ENCODE measurements around the gene TANGO2. TPM values are rescaled to one million over a fixed set of nuclear protein-coding genes. Genes with fewer than 3 reads are reported as not detected.
A peak's percentile ranks its signal among the peaks of the same experiment; 100 is the strongest.

TANGO2 gene
- total RNA-seq, 1 experiment from 2014 or later, result 14.6 TPM

GRCh38 chr22:20085651-20086050 is 64.7 kb downstream of the TANGO2 start:
- no peak overlapping the region for H3K4me2 ChIP-seq (ENCODE audit: insufficient read depth, insufficient read length, low read length)
- Mint-ChIP-seq H3K36me3 (ENCODE audit: insufficient read depth in 1 of 3, low read depth in 3 of 3) (peaks cover 47 to 79% (median 68%) of the 10 kb centered on the region in 3 experiments; a peak in 6 of 7 replicates), H3K27me3 (ENCODE audit: low read depth) (no peaks in the 10 kb centered on the region), H3K27ac (peak overlapping the region in 1 of 3 experiments; percentile 86; a peak in 1 of 7 replicates), H3K4me3 (no peak overlapping the region), H3K9me3 (no peaks in the 10 kb centered on the region), H3K4me1 (peaks cover 37 to 44% of the 10 kb centered on the region in 2 experiments)
- no peak overlapping the region for H3K23ac ChIP-seq (ENCODE audit: insufficient read length, low read depth, low read length)
- no CpG with 5 or more reads among the region's 20 CpGs for WGBS (ENCODE audit: extremely low coverage, insufficient read length, low lambda C conversion rate)
- no peak overlapping the region for H3K14ac ChIP-seq (ENCODE audit: insufficient read depth, low read length)
- no peak for DNase-seq
- TF ChIP-seq CTCF (conservative IDR thresholded peaks at IDR 0.05), result no peak
- no peak overlapping the region for H3T11ph ChIP-seq (ENCODE audit: low read length)
- no peak overlapping the region for H2BK12ac ChIP-seq (ENCODE audit: insufficient read length, low read depth, low read length)
- no peak overlapping the region for H2BK15ac ChIP-seq (ENCODE audit: low read depth, low read length)
- no peak overlapping the region for H2AK5ac ChIP-seq (ENCODE audit: insufficient read length, low read length)
- peaks cover 6% of the 10 kb centered on the region for H4K20me1 ChIP-seq (ENCODE audit: control insufficient read depth, insufficient read depth, insufficient read length)
- no peak overlapping the region for H4K5ac ChIP-seq (ENCODE audit: insufficient read length, low read depth, low read length)
- H3K27me3 ChIP-seq (ENCODE audit: insufficient read depth, low read length), result no peaks in the 10 kb centered on the region
- H4K8ac ChIP-seq (replicated peaks; ENCODE audit: insufficient read length, low read depth, low read length), result no peak overlapping the region
- no peak overlapping the region for H3K18ac ChIP-seq (ENCODE audit: insufficient read length, low read depth, low read length)
- peaks cover 6% of the 10 kb centered on the region for H3K23me2 ChIP-seq (ENCODE audit: insufficient read length, low read depth, low read length, poor library complexity, severe bottlenecking)
- H3K79me1 ChIP-seq (ENCODE audit: insufficient read depth, low read depth, low read length, poor library complexity, severe bottlenecking), result peaks cover 21% of the 10 kb centered on the region
- H3K4me1 ChIP-seq (ENCODE audit: insufficient read depth, low read length), result peaks cover 2% of the 10 kb centered on the region; the same call in 1 of the 2 replicates
- H2AFZ ChIP-seq (ENCODE audit: low read length), result no peak overlapping the region
- no peak overlapping the region for H3K9ac ChIP-seq (ENCODE audit: extremely low read depth, insufficient read length, low read length)
- H2BK120ac ChIP-seq (ENCODE audit: low read depth, low read length, poor library complexity, severe bottlenecking), result no peak overlapping the region
- no peak overlapping the region for H3K27ac ChIP-seq (ENCODE audit: insufficient read length, low read depth, low read length)
- H3K79me2 ChIP-seq (ENCODE audit: insufficient read depth, low read length), result peaks cover 33% of the 10 kb centered on the region
- no peaks in the 10 kb centered on the region for H3K9me3 ChIP-seq (ENCODE audit: control insufficient read depth, low read depth, low read length)
- no peak overlapping the region for H2BK5ac ChIP-seq (ENCODE audit: insufficient read length, low read length)
- no peak overlapping the region for H4K91ac ChIP-seq (ENCODE audit: insufficient read length, low read depth, low read length)
- H2BK20ac ChIP-seq (ENCODE audit: low read depth, low read length, poor library complexity, severe bottlenecking), result no peak overlapping the region
- H3K4ac ChIP-seq (ENCODE audit: low read depth, low read length), result no peak overlapping the region
- H3K56ac ChIP-seq (ENCODE audit: insufficient read length, low read depth, low read length), result no peak overlapping the region
